ENCODE results near the gene ACAP2.

ACAP2 gene

GRCh38 chr3:195286115-195286872 lies 156.5 kb downstream of the ACAP2 start:
- no peak for DNase-seq

- DNase-seq: no peak
These were observed 157.4 kb downstream of the ACAP2 start for GRCh38 chr3:195285372-195285771.

DNA sequence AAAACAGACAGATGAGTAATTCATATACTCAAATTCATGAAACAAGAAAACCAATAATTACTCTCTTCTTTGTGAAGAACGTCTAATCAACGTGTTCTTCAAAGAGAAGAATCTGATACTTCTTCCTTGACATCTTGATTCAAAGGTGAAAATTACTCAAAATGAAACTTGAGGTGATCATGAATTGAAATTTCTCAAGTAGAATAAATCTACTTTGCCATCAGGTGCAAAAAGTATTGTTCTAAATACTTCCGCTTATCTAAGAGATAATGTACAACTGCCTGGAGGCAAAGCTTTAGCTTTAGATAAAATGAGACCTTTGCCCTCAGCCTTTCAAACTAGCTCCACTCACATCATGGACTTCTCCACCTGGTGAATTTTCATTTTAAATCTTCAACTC lies 158.0 kb downstream of the ACAP2 start:
- no peak for DNase-seq

DNA sequence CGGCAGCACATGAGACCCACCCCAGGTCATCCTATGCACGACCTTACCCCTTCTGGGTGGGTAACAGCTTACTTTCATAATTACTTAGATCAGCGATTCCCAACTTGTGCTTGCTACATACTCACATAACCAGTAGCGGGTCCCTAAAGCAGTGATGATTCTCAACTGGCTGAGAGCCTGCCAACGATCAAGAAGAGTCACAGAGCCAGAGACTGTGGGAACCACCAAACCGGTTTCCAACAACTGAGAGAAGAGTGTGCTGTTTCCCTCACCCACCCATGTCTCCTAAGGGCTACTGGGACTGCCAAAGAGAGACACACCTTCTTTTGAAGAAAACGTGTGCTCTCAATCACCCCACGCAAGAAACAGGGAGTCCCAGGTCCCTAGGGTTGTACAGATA lies 159.9 kb downstream of the ACAP2 start:
- no peak for DNase-seq

GRCh38 chr3:195274259-195274966 lies 168.4 kb downstream of the ACAP2 start:
- no peak for DNase-seq

GRCh38 chr3:195271410-195272243 lies 171.2 kb downstream of the ACAP2 start:
- DNase-seq: peak; percentile 80 to 86

DNA sequence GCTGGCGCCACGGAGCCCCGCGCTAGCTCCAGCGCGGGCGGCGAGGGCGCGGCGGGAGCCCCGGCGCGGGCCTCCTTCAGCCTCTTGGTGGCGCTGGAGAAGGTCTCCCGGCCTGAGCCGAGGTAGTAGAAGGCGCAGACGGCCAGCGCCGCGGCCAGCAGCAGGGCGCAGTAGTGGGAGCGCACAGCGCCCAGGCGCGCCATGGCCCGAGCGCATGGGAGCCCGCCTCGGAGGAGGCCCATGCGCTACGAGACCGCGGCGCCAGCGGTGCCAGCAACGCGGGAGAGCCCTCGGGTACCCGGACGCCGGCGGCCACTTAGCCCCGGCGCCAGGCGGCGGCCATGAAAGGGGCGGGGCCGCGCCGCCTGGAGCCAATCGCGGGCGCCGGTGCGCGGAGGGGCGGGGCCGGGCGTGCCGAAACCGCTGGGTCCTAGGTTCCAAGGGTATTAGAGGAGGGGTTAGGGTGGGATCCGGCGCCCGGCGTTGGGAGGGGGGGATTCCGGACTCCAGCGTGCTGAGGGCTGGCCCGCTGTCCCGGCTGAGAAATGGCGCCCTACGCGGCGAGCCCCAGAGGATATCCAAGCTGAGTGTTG lies 171.9 kb downstream of the ACAP2 start, which contains the start of gene XXYLT1:
XXYLT1 (minus strand) TSS at position 343 of the 593 bp plus-strand sequence; CDS start at position 242, 101 bp downstream.
- DNase-seq: peak; percentile 76 to 83

DNA sequence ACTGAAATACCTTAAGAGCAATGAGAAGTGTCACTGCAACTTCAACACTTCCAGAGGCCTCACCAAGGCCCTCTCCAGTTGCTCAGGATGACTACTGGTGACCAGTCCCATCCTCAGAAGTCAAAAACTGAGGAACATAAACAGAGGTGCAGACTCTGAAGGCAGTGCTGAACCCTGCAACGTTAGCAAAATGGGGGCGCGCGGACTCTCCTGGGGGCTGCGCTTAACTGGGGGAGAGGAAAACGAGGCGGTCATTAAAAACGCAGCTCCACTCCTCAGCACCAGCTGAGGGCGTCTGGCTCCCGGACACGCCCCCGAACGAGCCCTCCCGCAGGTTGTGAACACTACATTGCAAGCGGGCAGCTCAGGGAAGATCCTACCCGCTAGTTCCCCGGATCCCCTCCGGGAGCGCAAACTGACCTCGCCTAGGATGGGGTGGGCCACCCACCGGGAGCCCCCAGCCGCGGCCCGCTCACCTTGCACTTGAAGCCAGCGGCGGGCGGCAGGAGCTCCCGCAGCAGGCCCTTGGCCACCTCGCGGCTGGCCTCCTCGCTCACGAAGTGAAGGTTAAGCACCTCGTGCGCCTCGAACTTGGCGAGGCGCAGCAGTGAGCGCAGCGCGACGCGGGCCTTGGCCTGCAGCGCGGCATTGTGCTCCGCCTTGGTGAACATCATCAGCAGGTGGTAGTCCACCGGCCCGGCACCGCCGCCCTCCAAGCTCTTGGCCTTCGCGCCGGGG lies 172.6 kb downstream of the ACAP2 start:
- no peak for DNase-seq

DNA sequence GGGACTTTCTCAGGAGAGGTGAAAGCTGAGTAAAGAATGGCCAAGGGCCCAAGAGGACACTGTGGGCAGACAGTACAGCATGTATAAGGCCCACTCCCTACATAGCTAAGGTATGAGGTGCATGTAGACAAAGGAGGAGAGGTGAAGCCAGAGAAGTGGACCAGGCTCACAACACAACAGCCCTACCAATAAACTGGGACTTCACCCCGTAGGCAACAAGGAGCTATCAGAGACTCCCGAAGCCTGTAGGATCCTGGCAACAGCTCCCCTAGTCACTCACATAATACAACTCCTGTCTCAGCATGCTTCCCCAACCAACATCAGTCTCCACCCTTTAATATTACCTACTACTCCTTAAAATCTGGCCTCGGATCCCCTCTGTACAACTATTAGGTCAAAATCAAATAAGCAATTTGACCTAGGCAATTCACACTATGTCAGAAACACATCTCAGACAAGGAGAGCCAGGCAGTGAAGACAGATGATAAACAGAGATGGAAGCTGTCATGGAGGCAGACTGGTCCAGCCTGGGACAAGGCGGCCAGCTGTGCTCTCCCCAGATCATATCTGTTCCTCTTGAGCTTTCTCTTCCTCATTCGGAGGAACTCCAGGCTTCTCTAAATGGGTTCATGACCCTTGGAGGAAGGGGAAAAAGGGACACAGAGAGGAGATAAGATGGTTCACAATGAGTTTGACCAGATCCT lies 173.3 kb downstream of the ACAP2 start:
- no peak for DNase-seq

- DNase-seq: no peak
These were observed 174.1 kb downstream of the ACAP2 start for GRCh38 chr3:195268576-195269309.

DNA sequence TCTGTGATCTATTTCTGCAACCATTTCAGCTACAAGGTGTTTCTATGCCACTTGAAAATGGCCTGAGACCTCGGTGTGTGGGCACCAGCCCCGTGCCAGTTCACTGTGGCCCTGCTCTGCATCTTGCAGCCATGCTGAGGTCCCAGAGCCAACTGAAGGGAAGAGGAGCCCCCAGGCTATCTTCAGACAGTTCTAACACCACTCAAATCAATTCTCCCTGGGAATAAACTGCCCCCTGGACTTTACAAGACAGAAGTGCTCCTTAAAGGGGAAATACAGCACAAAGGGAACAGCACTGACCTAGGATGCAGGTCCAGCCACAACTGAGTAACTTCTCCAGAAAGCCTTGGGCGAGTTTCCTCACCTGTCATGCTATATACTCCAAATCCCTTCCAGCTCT lies 175.7 kb downstream of the ACAP2 start:
- no peak for DNase-seq

- DNase-seq: no peak
These were observed 176.4 kb downstream of the ACAP2 start for GRCh38 chr3:195266428-195266827.

DNA sequence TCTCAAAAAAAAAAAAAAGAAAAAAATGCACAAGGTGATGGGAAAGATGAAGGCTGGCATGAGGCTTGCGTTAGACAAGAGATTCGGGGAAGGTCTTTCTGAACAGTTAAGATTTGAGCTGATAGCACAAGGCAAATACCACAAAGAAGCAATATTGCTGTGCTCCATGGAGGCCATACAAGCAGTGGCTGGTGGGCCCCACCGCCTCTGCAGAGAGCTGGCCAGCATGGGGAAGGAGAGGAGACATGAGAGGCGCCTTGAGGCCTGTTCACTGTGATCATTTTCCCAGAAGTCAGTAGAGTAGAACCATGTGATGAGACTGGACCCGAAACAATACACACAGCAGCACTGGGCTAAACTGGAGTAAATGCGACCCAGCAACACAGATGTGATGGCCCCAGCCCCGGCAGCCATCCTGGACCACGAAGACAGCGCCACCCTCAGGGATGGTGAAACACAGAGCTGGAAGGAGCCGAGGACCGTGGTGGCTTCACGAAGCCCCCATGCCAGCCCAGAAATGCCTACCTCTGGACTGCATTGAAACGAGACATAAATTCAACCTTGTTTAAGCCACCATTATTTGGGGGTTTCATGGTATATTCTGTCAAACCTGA lies 177.3 kb downstream of the ACAP2 start:
- DNase-seq: no peak

GRCh38 chr3:195263925-195264600 lies 178.8 kb downstream of the ACAP2 start:
- no peak for DNase-seq

- no peak for DNase-seq
These were observed 179.5 kb downstream of the ACAP2 start for GRCh38 chr3:195263193-195263924.

- no peak for DNase-seq
These were observed 180.9 kb downstream of the ACAP2 start for GRCh38 chr3:195261925-195262324.

DNA sequence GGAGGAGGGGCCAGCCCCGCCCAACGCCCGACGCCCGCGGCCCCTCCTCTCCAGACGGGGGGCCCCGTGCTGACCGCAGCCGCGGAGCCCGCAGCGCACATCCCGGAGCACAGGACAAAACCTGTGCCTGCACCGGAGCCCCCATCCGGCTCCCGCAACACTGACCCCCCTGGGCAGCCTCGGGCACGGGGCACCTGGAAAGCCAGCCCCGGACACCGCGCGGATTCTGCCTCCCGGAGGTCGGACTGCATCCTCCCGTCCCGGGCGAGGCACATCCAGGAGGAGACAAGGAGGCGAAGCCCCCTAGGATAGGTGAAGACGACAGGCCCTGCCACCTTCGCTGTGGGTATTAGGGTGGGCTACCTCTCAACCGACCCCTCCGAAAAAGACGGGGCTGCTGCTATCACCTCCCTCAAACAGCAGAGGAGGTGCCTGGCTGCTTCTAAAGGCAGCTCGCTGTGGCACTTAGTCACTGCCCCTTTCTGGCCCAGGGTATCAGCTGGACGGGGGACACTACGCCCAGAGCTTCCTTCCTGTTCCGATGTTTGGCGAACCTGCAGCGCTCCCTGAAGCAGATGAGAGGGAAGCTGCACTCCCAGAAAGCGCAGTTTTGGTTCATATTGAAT lies 182.4 kb downstream of the ACAP2 start:
- peak in 1 of 2 donors; percentile 29 for DNase-seq

DNA sequence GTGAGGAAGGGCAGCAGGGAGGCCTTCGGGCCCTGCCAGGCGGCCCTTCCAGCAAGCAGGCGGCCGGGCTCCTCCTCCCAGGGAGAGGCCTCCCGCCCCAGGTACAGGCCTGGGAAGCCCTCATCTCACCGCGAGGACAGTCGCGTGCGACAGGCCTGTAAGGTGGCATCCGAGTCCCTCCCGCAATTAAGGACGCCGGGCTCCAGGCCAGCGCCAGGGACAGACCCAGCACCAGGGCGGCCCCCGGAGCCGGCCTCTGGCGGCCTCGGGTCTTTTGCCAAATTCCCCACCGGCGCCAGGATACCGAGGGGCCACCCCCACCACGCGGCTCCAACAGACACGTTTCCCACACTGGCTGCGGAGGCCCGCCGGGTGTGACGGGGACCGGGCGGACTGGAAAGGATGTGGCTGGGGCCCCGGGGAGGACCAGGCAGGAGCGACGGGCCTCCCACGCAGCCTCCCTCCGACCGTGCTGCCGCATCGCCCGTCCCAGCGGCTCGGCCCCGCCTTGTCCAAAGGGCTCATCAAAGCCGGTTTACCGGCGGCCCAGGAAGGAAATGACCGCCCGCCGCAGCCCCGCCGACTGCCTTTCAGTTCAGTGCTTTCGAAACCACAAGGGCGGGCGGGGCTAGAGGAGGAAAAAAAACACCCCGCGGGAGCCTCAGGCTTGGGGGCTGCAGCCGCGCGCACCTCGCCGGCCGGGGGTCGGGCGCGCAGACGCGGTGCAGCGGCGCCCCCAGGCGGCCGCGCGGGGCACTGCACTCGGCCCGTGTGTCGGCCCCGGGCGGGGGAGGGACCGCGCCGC lies 183.1 kb downstream of the ACAP2 start:
- peak; percentile 56 to 58 for DNase-seq
